Measurements from ENCODE around the gene CCDC71L.

Gene CCDC71L

GRCh38 chr7:106610996-106611886 is 49.7 kb downstream of the CCDC71L start:
- TF ChIP-seq CTCF (IDR thresholded peaks at IDR 0.05; ENCODE audit: insufficient read depth, low read length, poor library complexity, severe bottlenecking), result no peak
- peak; percentile 29 for DNase-seq (ENCODE audit: extremely low read depth, insufficient read length)
- H3K4me3 ChIP-seq (replicated peaks; ENCODE audit: low read depth, low read length), result no peak overlapping the region
- no peaks in the 10 kb centered on the region for H3K36me3 ChIP-seq (ENCODE audit: control insufficient read depth, insufficient read depth, low read length)
- no peaks in the 10 kb centered on the region for H3K27me3 ChIP-seq (replicated peaks; ENCODE audit: control insufficient read depth, insufficient read depth, low read length)

- TF ChIP-seq CTCF (IDR thresholded peaks at IDR 0.05; ENCODE audit: insufficient read depth, low read length, poor library complexity, severe bottlenecking), result no peak
Measured at GRCh38 chr7:106609416-106609815, 51.5 kb downstream of the CCDC71L start.

GRCh38 chr7:106608661-106609060 is 52.3 kb downstream of the CCDC71L start:
- H3K27me3 ChIP-seq (replicated peaks; ENCODE audit: control insufficient read depth, insufficient read depth, low read length), result no peaks in the 10 kb centered on the region
- DNase-seq (ENCODE audit: extremely low read depth, insufficient read length), result no peak
- no peaks in the 10 kb centered on the region for H3K36me3 ChIP-seq (ENCODE audit: control insufficient read depth, insufficient read depth, low read length)
- TF ChIP-seq CTCF (IDR thresholded peaks at IDR 0.05; ENCODE audit: insufficient read depth, low read length, poor library complexity, severe bottlenecking), result no peak
- no peak overlapping the region for H3K4me3 ChIP-seq (replicated peaks; ENCODE audit: low read depth, low read length)

More at GRCh38 chr7:106609416-106609815, 51.5 kb downstream of the CCDC71L start:
- Histone ChIP-seq H3K36me3 (ENCODE audit: control insufficient read depth, insufficient read depth, low read length) (no peaks in the 10 kb centered on the region), H3K27me3 (replicated peaks; ENCODE audit: control insufficient read depth, insufficient read depth, low read length) (no peaks in the 10 kb centered on the region), H3K4me3 (replicated peaks; ENCODE audit: low read depth, low read length) (no peak overlapping the region)
- no peak for DNase-seq (ENCODE audit: extremely low read depth, insufficient read length)

Measured in GM06990 (cell line).